GM12864 (cell line): Measurements from ENCODE around the gene GMPR.
A peak's percentile ranks its signal among the peaks of the same experiment; 100 is the strongest.

Experiments used
- DNase-seq: peaks from one replicate; pipeline ENCODE4 v3.0.0-alpha.2; 2011; ENCODE audit warnings: low read depth
- H3K4me3 ChIP-seq: 2 replicates; pipeline ENCODE4 v1.5.1; 2011; ENCODE audit warnings: mild to moderate bottlenecking, low read depth, low read length, control low read depth
- CTCF ChIP-seq: IDR thresholded peaks from 2 replicates; pipeline ENCODE4 v1.5.1; 2011; ENCODE audit warnings: low read depth, mild to moderate bottlenecking, moderate library complexity, low read length, control low read depth, inconsistent platforms; ENCODE audit errors: missing control alignments

The GMPR gene

GRCh38 chr6:16301511-16301910 lies 63.1 kb downstream of the GMPR start:
- no peak overlapping the region for H3K4me3 ChIP-seq
- TF ChIP-seq CTCF = no peak
- DNase-seq = peak; percentile 77

GRCh38 chr6:16302721-16303552 lies 64.5 kb downstream of the GMPR start:
- no peak overlapping the region for H3K4me3 ChIP-seq
- DNase-seq = no peak
- no peak for TF ChIP-seq CTCF

GRCh38 chr6:16305246-16305725 lies 66.9 kb downstream of the GMPR start:
- no peak for TF ChIP-seq CTCF
- peak overlapping the region; percentile 32; the same call in 1 of the 2 replicates for H3K4me3 ChIP-seq

GRCh38 chr6:16305788-16306187 lies 67.4 kb downstream of the GMPR start:
- no peak for TF ChIP-seq CTCF
- H3K4me3 ChIP-seq = peak overlapping the region; percentile 32
- no peak for DNase-seq

More at GRCh38 chr6:16305246-16305725, 66.9 kb downstream of the GMPR start:
- peak; percentile 88 for DNase-seq

- no peak for DNase-seq
- TF ChIP-seq CTCF = no peak
- H3K4me3 ChIP-seq = peak overlapping the region; percentile 32
These were observed 67.9 kb downstream of the GMPR start for GRCh38 chr6:16306334-16306733.

- no peak overlapping the region for H3K4me3 ChIP-seq
- no peak for DNase-seq
- no peak for TF ChIP-seq CTCF
These were observed 73.4 kb downstream of the GMPR start for GRCh38 chr6:16311763-16312162.

GRCh38 chr6:16313732-16314131 lies 75.3 kb downstream of the GMPR start:
- no peak overlapping the region for H3K4me3 ChIP-seq
- no peak for TF ChIP-seq CTCF
- DNase-seq = no peak
